BLaER1 treated with 17β-estradiol and CSF1 and Interleukin-3, amounts not matched to agents 10 nM and 100 nM (cell line): ENCODE measurements around the gene ZC3HAV1.
"Not testable (repeated sequence)": the region's sequence is repeated elsewhere in the genome, so short reads cannot be mapped to it uniquely, and the experiment has no call there.

ENCODE experiments used
- H3K27ac ChIP-seq, 11 experiments: shearing (Covaris generic); formaldehyde crosslinking; 2 replicates each; pipeline ENCODE4 v1.8.1; 2022
- H3K27me3 ChIP-seq, 11 experiments: shearing (Covaris generic); formaldehyde crosslinking; 2 replicates each; pipeline ENCODE4 v1.8.1; 2022
- H3K36me3 ChIP-seq, 11 experiments: shearing (Covaris generic); formaldehyde crosslinking; 2 replicates each; pipeline ENCODE4 v1.8.1; 2022
- H3K4me1 ChIP-seq, 10 experiments: shearing (Covaris generic); formaldehyde crosslinking; 2 replicates each; pipeline ENCODE4 v1.8.1; 2022
- H3K4me2 ChIP-seq, 11 experiments: shearing (Covaris generic); formaldehyde crosslinking; 2 replicates each; pipeline ENCODE4 v1.8.1; 2022
- H3K4me3 ChIP-seq, 10 experiments: shearing (Covaris generic); formaldehyde crosslinking; 2 replicates each; pipeline ENCODE4 v1.8.1; 2022
- H3K9ac ChIP-seq, 11 experiments: shearing (Covaris generic); formaldehyde crosslinking; 2 replicates each; pipeline ENCODE4 v1.8.1; 2022
- H3K9me3 ChIP-seq, 11 experiments: shearing (Covaris generic); formaldehyde crosslinking; replicated peaks in 1 of 11; 2 replicates each; pipeline ENCODE4 v1.8.1; 2022
- H4K20me1 ChIP-seq, 11 experiments: shearing (Covaris generic); formaldehyde crosslinking; 2 replicates each; pipeline ENCODE4 v1.8.1; 2022
- Cebpa-rat ChIP-seq, 11 experiments: shearing (Covaris generic); IDR thresholded peaks; 2 replicates each; pipeline ENCODE4 v1.8.1; 2022

The ZC3HAV1 gene

DNA sequence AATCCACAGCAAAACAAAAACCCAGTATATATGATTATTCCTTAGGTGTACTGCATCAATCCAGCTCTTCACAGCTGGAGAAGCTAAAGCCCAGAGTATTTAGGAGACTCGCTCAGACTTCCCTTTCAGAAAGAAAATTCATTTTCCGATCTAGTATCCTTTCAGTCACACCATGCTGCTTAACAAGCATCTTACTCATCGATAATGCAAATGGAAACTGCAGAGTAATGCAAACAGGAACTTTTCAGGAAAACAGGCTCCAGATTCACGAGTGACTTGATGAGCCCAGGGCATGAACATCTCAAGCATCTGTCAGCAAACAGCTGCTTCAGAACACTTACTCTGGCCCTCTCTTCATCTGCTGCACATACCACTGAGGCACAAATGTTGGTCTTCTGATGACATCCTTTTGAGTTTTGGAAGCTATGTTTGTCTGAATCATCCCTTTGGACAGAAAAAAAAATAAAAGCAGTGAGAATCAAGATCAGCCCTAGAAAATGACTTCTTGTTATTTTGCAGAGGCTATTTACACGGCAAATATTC, 48.8 kb downstream of the ZC3HAV1 start:
- peak overlapping the region in 4 of 11 experiments; percentile 25 to 82 (median 50); a peak in 6 of 22 replicates for H3K4me2 ChIP-seq
- peaks cover 89 to 99% (median 95%) of the 10 kb centered on the region in 11 experiments for H3K36me3 ChIP-seq
- H3K9ac ChIP-seq = peak overlapping the region in 1 of 11 experiments; percentile 16; a peak in 1 of 22 replicates
- H4K20me1 ChIP-seq = peaks cover 22 to 89% (median 78%) of the 10 kb centered on the region in 11 experiments; a peak in 21 of 22 replicates
- H3K4me1 ChIP-seq = peaks cover 6 to 41% (median 21%) of the 10 kb centered on the region in 10 experiments; a peak in 18 of 20 replicates
- H3K27ac ChIP-seq = peak overlapping the region in 3 of 11 experiments; percentile 16 to 56 (median 30); a peak in 4 of 22 replicates
- no peak overlapping the region for H3K4me3 ChIP-seq
- no peaks in the 10 kb centered on the region for H3K9me3 ChIP-seq
- TF ChIP-seq Cebpa-rat (IDR thresholded peaks at IDR 0.05) = no peak
- no peaks in the 10 kb centered on the region for H3K27me3 ChIP-seq

DNA sequence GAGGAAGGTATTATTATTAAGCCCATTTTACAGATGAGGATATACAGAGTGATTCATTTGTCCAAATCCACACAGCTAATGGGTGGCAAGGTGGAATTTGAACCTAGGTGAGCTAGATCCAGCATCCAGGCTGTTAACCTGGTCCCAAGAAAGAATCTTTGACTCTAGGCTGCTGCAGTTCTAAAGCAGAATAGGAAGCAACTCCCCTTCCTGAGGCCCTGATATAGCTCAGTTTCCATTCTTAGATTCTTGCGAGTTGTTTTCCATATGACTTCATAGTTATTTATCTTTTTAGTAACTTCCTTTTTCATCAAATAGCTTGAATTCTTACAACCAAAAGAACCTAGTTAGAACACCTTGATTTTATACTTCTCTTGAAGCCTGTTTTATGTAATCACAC, 49.6 kb downstream of the ZC3HAV1 start:
- Histone ChIP-seq H3K36me3 (peaks cover 89 to 99% (median 95%) of the 10 kb centered on the region in 11 experiments), H3K9ac (peak overlapping the region in 1 of 11 experiments; percentile 51; a peak in 1 of 22 replicates)

DNA sequence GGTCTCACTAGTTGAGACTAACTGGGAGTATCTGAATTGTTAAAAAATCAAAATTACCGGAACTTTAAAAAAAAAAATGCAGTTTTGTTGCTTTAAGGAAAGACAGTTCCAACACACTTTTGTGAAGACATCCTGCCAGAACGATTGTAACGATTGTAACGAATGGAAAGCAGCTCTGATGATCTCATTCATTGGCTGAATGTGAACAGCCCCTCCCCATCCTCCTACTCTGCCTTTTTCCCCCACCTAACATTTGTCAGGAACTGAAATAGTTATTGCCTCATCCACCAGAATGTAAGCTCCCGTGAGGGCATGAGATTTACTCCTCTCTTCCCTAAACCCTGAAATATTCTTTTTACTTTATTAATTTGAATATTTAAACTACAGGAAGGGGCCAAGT, 50.6 kb downstream of the ZC3HAV1 start:
- peak overlapping the region in 2 of 11 experiments; percentile 29 to 56; a peak in 4 of 22 replicates for H3K27ac ChIP-seq
- H3K9ac ChIP-seq = 0 out of 22 replicates have a peak overlapping the region, but pooled peaks of 1 of the 11 experiments have one; percentile 51
- no peaks in the 10 kb centered on the region for H3K27me3 ChIP-seq
- no peak overlapping the region for H3K4me3 ChIP-seq
- H4K20me1 ChIP-seq = peaks cover 19 to 88% (median 72%) of the 10 kb centered on the region in 11 experiments; a peak in 20 of 22 replicates
- H3K36me3 ChIP-seq = peaks cover 89 to 99% (median 95%) of the 10 kb centered on the region in 11 experiments
- peak overlapping the region in 2 of 11 experiments; percentile 42 to 82; a peak in 4 of 22 replicates for H3K4me2 ChIP-seq
- H3K4me1 ChIP-seq = peaks cover 6 to 41% (median 21%) of the 10 kb centered on the region in 10 experiments; a peak in 18 of 20 replicates
- no peak for TF ChIP-seq Cebpa-rat (IDR thresholded peaks at IDR 0.05)
- no peaks in the 10 kb centered on the region for H3K9me3 ChIP-seq

More for the DNA sequence above, 49.6 kb downstream of the ZC3HAV1 start:
- Histone ChIP-seq H4K20me1 (peaks cover 22 to 88% (median 72%) of the 10 kb centered on the region in 11 experiments; a peak in 21 of 22 replicates), H3K4me1 (peaks cover 6 to 41% (median 21%) of the 10 kb centered on the region in 10 experiments; a peak in 18 of 20 replicates), H3K27me3 (no peaks in the 10 kb centered on the region), H3K4me3 (no peak overlapping the region), H3K4me2 (peak overlapping the region in 7 of 11 experiments; percentile 1 to 82 (median 25); a peak in 9 of 22 replicates), H3K9me3 (no peaks in the 10 kb centered on the region), H3K27ac (peak overlapping the region in 3 of 11 experiments; percentile 30 to 56 (median 49); a peak in 6 of 22 replicates)
- no peak for TF ChIP-seq Cebpa-rat (IDR thresholded peaks at IDR 0.05)

DNA sequence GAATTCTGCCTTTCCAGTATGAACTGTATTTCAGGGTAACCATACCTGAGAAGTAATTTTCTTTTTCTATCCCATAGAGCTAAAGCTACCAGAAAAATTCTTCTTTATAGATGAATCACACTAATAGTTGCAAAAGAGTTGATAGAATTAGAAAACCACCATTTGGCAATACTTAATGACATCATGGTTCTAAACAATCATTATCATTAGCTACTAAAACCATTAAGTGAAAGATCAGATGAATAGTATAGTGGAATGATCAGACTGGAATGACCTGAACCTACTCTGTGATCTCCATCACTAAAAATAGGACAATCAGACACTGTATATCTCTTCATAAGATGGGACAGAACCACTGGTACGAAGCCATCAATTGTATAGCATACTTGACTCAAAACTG, 53.8 kb downstream of the ZC3HAV1 start:
- H3K36me3 ChIP-seq = peaks cover 89 to 99% (median 95%) of the 10 kb centered on the region in 11 experiments
- H3K4me1 ChIP-seq = peaks cover 6 to 19% (median 12%) of the 10 kb centered on the region in 10 experiments; a peak in 18 of 20 replicates
- H3K4me3 ChIP-seq = no peak overlapping the region
- no peak overlapping the region for H3K4me2 ChIP-seq
- no peak overlapping the region for H3K27ac ChIP-seq
- H3K9ac ChIP-seq = no peak overlapping the region
- TF ChIP-seq Cebpa-rat (IDR thresholded peaks at IDR 0.05) = no peak
- peaks cover 5 to 80% (median 48%) of the 10 kb centered on the region in 11 experiments; a peak in 20 of 22 replicates for H4K20me1 ChIP-seq
- H3K9me3 ChIP-seq = no peaks in the 10 kb centered on the region
- H3K27me3 ChIP-seq = no peaks in the 10 kb centered on the region

DNA sequence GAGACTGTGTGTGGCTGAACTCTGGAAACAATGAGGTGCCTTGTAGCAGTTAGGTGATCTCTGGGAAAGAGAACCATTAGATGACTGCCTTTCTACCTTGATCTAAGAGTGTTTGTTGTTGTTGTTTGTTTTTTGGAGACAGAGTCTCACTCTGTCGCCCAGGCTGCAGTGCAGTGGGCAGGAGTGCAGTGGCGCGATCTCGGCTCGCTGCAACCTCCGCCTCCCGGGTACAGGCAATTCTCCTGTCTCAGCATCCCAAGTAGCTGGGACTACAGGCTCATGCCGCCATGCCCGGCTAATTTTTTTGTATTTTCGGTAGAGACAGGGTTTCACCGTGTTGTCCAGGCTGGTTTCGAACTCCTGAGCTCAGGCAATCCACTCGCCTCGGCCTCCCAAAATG, 54.9 kb downstream of the ZC3HAV1 start:
- H3K4me2 ChIP-seq, H3K4me3 ChIP-seq, H3K27ac ChIP-seq, H3K4me1 ChIP-seq, H3K27me3 ChIP-seq, H3K9me3 ChIP-seq: not testable (repeated sequence)
- peaks cover 89 to 99% (median 95%) of the 10 kb centered on the region in 11 experiments for H3K36me3 ChIP-seq
- H4K20me1 ChIP-seq = peaks cover under 1 to 76% (median 37%) of the 10 kb centered on the region in 11 experiments; a peak in 18 of 22 replicates
- H3K9ac ChIP-seq = 0 out of 22 replicates have a peak overlapping the region, but pooled peaks of 1 of the 11 experiments have one; percentile 15

DNA sequence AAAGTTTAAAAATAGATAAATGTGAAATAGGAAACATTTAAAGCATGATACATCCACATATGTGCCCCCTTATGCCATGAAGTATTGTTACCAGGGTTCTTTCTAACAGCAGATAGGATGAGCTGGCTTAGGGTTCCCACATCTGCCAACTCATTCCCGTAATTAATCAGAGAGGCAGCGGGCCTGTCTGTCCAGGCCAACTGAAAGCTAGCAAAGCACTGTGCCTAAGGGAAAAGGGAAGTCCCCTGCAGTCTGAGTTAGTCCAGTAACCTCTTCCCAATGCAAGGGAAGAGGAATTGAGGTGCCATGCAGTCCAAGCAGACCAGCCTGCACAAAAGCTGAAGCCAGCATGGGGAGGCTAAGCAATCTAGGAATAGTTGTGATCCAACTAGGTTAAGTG, 55.4 kb downstream of the ZC3HAV1 start:
- H3K4me2 ChIP-seq = no peak overlapping the region
- H3K27ac ChIP-seq = no peak overlapping the region
- no peak for TF ChIP-seq Cebpa-rat (IDR thresholded peaks at IDR 0.05)
- peaks cover 0 to 76% (median 37%) of the 10 kb centered on the region in 11 experiments; a peak in 19 of 22 replicates for H4K20me1 ChIP-seq
- H3K36me3 ChIP-seq = peaks cover 89 to 99% (median 95%) of the 10 kb centered on the region in 11 experiments
- no peak overlapping the region for H3K4me3 ChIP-seq
- no peaks in the 10 kb centered on the region for H3K27me3 ChIP-seq
- no peaks in the 10 kb centered on the region for H3K9me3 ChIP-seq
- H3K9ac ChIP-seq = no peak overlapping the region
- peaks cover 0 to 4% (median under 1%) of the 10 kb centered on the region in 10 experiments; a peak in 8 of 20 replicates for H3K4me1 ChIP-seq

DNA sequence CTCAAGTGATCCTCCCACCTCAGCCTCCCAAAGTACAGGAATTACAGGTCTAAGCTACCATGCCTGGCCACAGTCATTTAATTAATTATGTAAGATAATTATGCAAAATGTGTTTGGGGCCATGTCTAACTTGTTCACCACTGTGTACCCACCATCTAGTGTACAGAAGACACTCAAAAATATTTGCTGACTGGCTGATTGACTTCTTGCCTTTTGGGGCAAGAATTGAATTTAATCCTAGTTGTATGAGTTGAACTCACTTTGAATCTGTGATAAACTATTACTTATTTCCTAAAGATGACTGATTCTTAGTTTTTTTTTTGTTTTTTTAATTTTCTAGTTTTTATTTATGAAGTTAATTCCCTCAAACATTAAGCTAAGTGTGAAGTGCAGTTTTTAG, 57.9 kb downstream of the ZC3HAV1 start:
- no peak overlapping the region for H3K4me3 ChIP-seq
- no peak overlapping the region for H3K4me2 ChIP-seq
- peaks cover 0 to 18% (median under 1%) of the 10 kb centered on the region in 10 experiments; a peak in 9 of 20 replicates for H3K4me1 ChIP-seq
- peaks cover 0 to 80% (median 36%) of the 10 kb centered on the region in 11 experiments; a peak in 19 of 22 replicates for H4K20me1 ChIP-seq
- no peaks in the 10 kb centered on the region for H3K27me3 ChIP-seq
- no peak overlapping the region for H3K9ac ChIP-seq
- no peak for TF ChIP-seq Cebpa-rat (IDR thresholded peaks at IDR 0.05)
- no peak overlapping the region for H3K27ac ChIP-seq
- H3K9me3 ChIP-seq = no peaks in the 10 kb centered on the region
- H3K36me3 ChIP-seq = peaks cover 98 to 100% (median 99%) of the 10 kb centered on the region in 11 experiments

DNA sequence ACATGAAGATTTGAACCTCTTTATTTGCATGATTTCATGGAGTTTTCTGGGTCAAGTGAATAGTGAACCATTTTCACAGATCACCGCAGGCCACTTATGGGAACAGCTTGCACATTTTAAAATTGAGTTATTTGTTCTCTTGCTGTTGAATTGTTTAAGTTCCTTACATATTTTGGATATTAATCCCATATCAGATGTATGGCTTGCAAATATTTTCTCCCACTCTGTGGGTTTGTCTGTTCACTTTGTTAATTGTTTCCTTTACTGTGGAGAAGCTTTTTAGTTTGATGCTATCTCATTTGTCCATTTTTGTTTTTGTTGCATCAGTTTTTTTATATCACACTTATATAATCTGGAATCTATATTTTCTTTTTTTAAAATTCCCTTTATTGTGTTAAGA, 59.6 kb downstream of the ZC3HAV1 start:
- Histone ChIP-seq H3K9me3 (no peaks in the 10 kb centered on the region), H3K4me2 (no peak overlapping the region), H3K4me1 (peaks cover 12 to 35% (median 17%) of the 10 kb centered on the region in 10 experiments), H3K27ac (no peak overlapping the region), H3K27me3 (no peaks in the 10 kb centered on the region), H3K36me3 (peaks cover 90 to 98% (median 96%) of the 10 kb centered on the region in 11 experiments), H3K9ac (no peak overlapping the region), H4K20me1 (peaks cover 0 to 79% (median 31%) of the 10 kb centered on the region in 11 experiments; a peak in 19 of 22 replicates), H3K4me3 (no peak overlapping the region)
- no peak for TF ChIP-seq Cebpa-rat (IDR thresholded peaks at IDR 0.05)

DNA sequence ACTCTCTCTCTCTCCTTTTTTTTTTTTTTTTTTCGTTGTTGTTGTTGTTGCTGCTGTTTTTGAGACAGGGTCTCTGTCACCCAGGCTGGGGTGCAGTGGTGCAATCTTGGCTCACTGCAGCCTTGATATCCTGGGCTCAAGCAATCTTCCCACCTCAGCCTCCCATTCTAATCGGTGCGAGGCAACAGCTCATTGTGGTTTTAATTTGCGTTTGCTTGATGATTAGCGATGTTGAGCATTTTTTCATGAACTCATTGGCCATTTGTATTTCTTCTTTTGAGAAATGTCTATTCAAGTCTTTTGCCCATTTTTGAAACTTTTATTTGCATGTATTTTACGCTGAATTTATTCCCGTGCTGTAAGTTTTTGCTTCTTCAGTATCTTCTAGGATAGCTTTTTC, 60.4 kb downstream of the ZC3HAV1 start:
- peaks cover 82 to 98% (median 92%) of the 10 kb centered on the region in 11 experiments for H3K36me3 ChIP-seq

More for the DNA sequence above, 60.4 kb downstream of the ZC3HAV1 start:
- no peak overlapping the region for H3K27ac ChIP-seq
- no peak overlapping the region for H3K4me3 ChIP-seq
- H3K4me2 ChIP-seq = no peak overlapping the region
- H3K9me3 ChIP-seq = no peaks in the 10 kb centered on the region
- no peaks in the 10 kb centered on the region for H3K27me3 ChIP-seq
- peaks cover 0 to 71% (median 27%) of the 10 kb centered on the region in 11 experiments; a peak in 18 of 22 replicates for H4K20me1 ChIP-seq
- H3K9ac ChIP-seq = no peak overlapping the region
- H3K4me1 ChIP-seq = peaks cover 21 to 44% (median 25%) of the 10 kb centered on the region in 10 experiments
- TF ChIP-seq Cebpa-rat (IDR thresholded peaks at IDR 0.05) = no peak
